ENCODE data around the gene CALML3.

DNA sequence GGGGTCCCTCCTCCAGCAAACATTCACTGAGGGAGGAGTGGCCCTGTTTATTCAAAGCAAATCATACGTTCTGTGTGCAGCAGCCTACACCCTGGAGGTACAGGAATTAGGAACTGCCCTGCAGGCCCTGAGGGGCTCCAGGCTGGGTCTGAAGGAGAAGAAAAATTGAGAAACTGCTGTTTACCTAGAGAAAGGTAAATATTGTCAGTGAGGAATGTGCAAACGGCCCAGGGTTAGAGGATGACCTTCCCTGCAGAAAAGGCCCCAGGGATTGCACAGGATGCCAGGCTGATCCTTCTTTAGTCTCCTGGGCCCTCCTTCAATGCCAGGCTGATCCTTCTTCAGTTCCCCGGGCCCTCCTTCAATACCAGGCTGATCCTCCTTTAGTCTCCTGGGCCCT lies 31.1 kb upstream of the CALML3 start:
- TF ChIP-seq EZH2 (IDR thresholded peaks at IDR 0.05; ENCODE audit: low read depth) (no peak), CTCF (conservative IDR thresholded peaks at IDR 0.05) (no peak)
